NCI-H446 (cell line): Measurements from ENCODE around the gene F2RL2.
A peak's percentile ranks its signal among the peaks of the same experiment; 100 is the strongest.
"Not testable (repeated sequence)": the region's sequence is repeated elsewhere in the genome, so short reads cannot be mapped to it uniquely, and the experiment has no call there.

Experiments
- DNase-seq, 2 experiments: peaks; one replicate each; lab custom pipeline; 2025; lab: John Stamatoyannopoulos, UW

F2RL2 gene

DNA sequence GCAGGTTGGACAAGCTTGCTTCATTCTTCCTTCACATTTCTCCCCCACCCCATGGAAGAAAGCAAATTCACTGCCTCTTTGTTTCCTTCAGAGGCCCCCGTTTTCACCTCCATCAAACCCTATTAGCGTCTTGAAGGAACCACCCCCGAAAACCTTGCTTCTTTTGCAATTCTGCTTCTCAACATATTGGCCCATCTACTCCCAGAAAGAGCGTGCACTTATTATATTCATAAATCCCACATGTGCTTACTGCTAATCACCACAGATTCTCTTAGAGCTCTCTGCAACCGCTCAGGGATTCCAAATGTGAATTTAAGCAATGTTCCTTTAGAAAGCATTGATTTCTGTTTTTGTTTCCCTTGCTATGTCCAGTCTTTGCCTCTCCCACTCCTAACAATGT lies 1.1 kb downstream of the F2RL2 start:
- DNase-seq, result no peak

DNA sequence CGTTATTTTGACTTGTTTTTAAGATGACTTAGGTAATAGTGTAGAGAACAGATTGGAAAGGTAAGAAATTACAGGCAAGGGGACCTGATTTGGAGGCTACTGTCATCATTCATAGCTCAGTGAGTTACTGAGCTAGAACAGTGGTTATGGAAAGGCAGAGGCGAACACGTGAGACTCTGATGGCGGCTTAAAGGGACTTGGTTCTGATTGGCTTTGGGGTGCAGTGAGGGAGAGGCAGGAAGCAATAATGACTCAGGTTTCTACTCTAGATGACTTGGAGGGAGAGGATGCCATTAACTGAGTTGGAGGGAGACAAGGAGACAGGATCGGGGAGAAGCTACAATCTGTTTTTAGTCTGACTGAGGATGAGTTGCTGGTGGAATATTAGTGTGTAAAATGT lies 3.0 kb downstream of the F2RL2 start:
- no peak for DNase-seq

DNA sequence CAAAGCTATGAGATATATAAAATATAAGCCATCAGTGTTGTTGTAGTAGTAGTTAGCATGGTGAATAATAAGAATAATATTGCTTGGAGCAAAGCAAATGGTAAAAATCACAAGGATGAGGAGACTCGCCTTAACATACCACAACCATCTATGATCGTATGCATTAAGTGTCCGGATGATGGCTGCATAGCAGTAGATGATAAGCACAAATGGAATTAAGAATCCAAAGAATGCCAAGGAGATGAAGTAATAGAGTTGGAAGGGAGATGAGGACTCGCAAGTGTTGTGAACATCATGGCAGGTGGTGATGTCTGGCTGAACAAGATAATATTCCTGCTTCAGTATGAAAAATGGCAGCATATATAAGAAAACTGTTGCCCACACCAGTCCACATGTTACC lies 5.5 kb downstream of the F2RL2 start:
- no peak for DNase-seq

DNA sequence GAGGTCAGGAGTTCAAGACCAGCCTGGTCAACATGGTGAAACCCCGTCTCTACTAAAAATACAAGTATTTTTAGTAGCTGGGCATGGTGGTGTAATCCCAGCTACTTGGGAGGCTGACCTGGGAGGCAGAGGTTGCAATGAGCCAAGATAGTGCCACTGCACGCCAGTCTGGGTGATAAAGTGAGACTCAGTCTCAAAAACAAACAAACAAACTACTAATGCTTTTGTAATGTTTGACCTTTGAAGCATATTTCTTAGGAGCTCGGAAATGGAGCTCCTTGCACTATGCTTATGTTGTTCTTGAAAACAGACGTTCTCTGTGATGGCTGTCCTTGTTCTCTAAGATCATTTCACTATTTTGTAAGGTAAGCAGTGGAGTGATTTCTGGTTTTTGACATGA lies 6.0 kb downstream of the F2RL2 start:
- no peak for DNase-seq

DNA sequence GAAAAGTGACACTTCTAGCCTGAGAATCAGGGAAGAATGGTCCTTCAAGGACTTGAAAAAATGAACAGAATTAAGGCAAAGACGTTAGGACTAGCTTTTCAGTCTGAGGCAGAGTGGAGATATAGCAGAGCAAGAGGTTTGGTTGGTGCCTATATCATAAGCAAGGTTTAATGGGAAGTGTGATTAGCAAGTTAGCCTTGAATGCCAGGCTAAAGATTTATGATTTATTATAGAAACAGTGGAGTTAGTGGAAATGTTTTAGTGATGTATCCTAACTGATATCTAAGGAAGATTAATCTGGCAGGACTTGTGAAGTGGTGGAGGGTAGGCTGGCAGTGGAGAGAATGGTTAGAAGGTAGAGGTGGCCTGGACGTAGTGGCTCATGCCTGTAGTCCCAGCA lies 7.0 kb downstream of the F2RL2 start:
- no peak for DNase-seq

DNA sequence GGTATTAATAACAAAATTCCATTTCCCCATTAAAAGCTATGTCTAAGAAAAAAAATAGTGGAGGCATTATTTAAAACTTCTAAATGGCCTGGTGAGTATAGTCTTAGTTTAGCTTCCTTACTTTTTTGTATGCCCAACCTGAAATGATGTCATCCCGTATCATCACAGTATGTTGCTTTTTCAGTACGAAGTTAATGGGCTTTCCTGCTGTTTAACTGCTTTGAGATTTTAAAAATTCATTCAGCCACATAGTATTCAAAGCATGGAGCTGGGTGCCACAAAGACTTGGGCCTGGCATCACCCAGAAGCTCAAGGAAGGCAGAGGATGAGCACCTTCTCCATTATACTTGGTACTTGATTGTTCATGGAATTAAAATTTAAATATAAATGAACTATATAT lies 7.4 kb downstream of the F2RL2 start:
- no peak for DNase-seq

DNA sequence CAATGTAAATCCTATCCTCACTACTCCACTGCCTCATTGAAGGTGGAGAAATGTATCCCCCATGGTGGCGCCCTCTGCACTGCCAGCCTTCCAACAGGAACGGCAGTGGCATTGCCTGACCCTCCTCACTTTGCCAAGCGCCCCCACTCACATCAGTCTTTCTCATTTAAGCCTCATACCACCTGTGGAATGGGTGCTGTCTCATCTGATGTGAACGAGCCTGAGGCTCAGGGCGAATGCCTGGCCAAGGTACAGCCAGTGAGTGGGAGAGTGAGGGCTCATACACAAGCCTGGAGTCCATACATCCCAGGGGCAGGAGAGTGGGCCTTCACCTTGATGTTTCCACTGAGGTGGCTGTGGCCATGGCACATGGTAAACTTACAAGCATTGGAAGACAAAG lies 10.3 kb downstream of the F2RL2 start:
- no peak for DNase-seq

DNA sequence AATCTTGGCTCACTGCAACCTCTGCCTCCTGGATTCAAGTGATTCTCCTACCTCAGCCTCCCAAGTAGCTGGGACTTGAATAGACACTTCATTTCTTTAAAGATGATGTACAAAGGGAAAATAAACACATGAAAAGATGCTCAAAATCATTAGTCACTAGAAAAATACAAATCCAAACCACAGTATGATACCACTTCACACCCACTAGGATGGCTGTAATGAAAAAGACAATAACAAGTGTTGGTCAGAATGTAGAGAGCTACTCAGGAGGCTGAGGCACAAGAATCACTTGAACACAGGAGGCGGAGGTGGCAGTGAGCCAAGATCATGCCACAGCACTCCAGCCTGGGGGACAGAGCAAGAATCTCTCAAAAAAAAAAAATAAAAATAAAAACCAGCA lies 13.0 kb downstream of the F2RL2 start:
- no peak for DNase-seq

DNA sequence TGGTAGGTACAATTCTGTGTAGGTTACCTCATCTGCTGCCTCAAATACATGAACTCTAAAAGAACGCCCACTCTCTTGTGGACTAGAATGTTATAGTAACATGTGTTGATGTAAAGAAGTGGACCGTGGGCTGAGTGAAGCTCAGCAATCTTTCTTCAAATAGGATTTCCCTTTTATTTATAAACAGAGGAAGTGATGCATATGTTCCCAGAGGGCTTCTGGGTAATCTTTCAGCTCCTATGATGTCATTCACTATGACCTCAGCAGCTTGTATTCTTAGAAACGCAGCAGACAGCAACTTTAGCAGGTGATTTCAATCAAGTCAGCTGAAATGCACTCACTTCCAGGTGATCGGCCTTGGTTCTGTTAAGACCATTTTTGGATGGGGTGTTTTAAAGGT lies 14.4 kb downstream of the F2RL2 start:
- no peak for DNase-seq

DNA sequence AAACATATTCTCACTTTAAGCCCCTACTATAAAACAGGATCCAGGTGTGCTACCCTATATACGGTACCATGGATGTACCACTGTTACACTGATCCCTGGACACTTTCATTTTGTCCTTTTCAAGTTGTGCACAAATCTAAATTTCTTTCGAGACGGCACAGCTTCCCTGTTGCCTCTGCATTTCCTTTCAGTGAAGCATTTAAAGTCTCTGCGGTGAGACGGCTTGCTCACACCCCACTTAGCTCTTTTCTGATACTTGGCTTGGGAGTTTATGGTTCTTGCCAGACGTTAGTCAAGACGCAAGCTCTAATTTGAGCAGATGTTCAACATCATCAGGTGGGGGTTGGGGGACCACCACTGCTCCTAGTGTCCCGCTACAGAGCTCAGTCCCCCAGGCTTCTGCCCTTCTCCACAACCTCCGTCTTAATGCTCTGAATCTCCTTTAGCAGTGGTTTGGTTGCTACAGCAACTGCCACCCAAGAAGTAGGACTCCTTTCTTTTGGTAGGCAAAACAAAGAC lies 15.8 kb downstream of the F2RL2 start:
- DNase-seq, result no peak

DNA sequence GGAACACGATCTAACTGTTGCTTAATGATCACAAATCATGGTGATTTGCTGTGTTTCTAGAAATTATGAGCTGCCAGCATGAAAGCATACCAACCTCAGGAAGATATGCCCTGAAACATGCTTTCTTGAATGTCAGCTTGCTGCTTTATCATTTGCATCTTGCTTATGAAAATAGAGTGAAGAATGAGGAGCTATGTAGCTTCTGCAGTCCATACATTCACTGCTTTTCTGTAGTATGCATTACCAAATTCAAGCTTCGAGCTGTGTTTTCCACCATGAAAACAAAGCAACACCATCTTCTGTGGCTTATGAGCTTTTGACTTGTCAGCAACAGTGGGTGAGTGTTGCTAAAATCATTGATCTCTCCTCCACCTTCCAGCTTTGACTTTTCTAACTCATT lies 16.5 kb downstream of the F2RL2 start:
- DNase-seq, result no peak

DNA sequence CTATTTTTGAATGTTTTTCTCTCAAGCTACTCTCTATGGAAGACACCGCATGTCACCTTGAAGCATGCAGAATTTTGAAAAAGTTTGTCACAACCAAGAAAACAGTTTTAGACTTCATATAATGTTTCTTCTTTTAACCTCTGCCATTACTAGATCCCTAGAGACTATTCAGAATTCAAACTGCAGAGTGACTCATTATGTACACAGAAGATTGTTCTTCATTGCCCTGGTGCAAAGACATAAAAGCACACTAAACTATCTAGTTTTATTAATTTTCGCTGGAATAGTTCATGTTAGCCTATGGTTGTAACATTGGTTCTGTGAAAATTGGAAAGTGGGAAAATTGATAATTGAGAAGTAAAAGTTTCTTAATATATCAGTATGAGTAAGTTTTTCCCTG lies 18.4 kb downstream of the F2RL2 start:
- DNase-seq, result no peak

DNA sequence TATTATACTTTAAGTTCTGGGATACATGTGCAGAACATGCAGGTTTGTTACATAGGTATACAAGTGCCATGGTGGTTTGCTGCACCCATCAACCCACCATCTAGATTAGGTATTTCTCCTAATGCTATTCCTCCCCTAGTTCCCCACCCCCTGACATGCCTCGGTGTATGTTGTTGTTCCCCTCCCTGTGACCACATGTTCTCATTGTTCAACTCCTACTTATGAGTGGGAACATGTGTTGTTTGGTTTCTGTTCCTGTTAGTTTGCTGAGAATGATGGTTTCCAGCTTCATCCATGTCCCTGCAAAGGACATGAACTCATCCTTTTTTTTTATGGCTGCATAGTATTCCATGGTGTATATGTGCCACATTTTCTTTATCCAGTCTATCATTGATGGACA lies 19.2 kb downstream of the F2RL2 start:
- not testable (repeated sequence) for DNase-seq

DNA sequence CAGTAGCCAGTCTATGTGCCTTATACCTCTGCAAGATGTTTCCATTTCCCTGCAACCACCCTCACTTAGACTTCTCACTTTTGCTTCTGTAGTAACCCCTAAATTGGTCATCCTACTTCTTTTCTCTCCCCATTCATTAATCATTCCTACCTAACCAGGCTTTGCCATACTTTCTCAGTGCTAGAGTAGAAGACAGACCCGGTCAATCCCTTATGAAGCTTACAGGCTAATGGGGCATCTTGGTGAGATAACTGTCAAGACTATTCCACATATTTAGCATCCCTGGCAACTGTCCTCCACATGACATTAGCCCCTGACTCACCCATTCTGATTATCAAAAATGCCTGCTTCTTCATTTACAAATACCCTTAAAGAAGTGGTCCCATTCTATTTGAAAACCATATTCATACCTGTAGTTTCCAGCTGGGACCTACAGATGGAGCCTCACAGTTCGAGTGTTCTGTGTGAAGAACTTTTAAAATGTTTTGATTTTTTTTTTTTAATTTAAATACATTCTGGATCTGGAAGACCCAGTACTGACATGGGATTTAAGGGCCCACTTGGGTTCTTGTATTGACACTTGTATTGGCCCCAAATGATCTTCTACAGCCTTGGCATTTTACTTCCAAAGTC lies 21.0 kb downstream of the F2RL2 start:
- no peak for DNase-seq

DNA sequence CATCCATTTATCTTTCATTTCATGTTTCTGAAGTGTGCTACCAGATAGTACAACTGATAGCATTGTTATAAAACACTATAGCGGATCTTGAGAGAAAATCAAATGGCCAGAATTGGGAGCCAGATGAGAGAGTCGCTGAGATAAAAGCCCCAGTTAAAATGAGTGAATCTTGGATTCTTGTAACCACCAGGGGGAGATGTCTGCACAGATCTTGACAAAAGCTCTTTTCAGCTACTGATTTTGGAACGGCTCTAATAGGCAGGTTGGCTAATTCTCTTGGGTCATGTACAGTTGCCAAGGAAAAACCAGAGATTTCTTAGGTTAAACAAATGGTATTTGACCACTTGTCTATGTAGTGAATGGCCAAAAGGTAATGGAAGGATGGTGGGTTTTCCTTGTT lies 21.7 kb downstream of the F2RL2 start:
- peak in 1 of 2 experiments; percentile 47 for DNase-seq

DNA sequence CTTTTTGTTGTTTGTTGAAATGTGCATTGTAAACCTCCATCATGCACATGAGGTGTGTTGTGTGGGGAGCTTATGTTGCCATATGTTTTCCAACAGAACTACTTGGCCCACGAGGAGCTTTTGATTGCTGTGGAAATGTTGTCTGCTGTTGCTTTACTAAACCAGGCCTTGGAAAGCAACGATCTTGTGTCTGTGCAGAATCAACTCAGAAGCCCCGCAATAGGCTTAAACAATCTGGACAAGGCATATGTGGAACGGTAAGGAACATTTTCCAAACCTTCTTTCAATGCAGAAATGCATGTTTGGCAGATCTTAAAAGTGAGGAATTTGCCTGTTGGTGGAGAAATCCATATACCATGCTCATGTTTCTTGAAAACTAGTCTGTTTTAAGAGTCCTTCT lies 22.5 kb downstream of the F2RL2 start:
- DNase-seq, result no peak

DNA sequence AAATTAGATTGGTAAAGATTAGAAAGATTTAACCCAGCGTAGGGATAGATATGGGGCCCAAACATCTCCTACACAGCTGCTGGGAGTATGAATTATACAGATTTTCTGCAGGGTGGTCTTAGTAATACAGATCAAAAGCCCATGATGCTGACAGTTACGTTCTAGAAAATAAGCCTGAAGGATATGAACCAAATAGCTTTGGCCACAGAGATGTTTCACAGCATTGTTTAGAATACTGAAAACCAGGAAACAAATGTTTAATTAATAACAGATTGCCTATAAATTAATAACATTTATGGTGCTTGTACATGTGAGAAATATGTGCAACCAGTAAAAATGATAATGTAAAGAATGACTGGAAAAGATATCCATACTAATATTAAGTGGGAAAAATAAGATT lies 24.7 kb downstream of the F2RL2 start:
- no peak for DNase-seq

DNA sequence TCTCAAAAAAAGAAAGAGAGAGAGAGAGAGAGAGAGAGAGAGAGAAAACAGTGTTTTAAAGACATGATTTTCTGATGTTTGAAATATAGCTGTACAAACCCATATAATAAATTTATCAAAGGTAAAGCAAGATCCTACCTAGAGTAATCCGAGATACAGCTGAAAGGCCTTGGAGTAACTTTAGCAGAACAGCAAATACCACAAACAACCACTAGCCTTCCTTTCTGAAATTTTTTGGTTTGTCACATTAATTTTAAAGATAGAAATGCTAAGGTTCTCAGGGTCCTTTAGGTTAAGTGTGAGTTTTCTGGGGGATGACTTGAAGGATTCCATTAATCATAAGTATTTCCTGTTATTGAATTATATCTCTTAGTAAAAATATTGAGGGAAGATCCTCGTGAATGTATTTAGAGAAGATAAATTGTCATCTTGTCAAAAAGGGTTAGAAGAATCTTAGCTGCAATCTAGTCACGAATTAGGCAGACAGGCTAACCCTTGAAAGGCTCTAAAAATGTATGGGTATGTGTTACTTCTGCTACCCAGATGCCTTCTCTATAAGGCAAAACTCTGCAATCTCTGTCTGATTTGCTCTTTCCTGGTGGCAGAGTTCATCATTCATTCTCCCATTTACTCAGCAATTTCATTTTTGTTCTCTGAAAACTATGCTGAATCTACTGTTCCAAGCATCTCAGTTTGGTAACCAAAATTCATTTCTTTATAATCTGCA lies 27.3 kb downstream of the F2RL2 start:
- no peak for DNase-seq

DNA sequence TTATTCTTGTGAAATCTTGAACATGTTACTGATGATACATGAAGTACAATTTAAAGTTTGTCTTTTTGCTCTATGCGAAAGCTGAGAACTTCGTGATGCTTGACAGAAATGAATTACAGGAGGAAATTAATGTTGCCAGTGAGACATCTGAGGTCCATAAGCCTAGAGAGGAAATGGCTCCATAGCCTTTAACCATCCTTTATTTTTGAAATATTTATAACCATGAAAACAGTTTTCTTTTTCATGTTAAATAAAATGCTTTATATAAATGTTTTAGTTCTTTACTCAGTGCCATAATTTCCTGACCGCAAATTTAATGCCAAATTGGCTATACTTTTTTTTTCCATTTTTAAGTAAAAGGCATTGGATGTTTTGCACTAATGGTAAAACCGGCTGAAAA lies 29.1 kb downstream of the F2RL2 start:
- no peak for DNase-seq

DNA sequence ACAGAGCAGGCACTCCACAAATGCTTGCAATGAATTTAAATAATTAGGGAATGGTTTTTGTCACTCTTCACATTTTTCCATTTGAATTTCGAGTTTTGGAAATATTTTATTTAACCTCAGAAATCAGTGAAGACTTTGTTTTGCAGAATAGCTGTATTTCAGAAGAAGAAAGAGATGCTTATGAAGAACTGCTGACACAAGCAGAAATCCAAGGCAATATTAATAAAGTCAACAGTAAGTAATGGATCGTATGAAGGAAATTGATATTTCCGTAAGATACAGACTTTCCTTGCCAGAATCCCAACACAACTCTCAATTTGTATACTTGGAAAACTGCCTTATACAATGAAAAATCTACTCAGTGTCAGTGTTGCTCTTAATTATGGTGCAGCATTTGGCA lies 30.5 kb downstream of the F2RL2 start:
- DNase-seq, result no peak

DNA sequence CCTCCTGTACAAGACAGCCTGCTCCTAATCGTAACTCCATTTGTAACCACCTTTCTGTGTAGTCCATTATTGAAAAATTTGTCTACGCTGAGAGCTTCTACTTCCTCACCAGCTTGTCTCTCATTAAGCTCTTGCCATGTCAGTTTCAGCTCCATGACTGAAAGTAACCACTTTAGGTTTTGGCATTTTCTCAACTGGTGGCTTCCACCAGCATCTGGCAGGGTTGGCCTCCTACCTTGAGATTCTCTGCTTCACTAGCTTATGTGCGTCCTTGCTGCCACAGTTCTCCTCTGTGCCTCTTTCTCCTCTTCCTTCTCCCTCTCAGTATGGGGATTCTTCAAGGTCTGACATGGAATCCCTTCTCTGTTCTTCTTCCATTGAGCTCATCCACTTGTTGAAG lies 31.8 kb downstream of the F2RL2 start:
- no peak for DNase-seq

DNA sequence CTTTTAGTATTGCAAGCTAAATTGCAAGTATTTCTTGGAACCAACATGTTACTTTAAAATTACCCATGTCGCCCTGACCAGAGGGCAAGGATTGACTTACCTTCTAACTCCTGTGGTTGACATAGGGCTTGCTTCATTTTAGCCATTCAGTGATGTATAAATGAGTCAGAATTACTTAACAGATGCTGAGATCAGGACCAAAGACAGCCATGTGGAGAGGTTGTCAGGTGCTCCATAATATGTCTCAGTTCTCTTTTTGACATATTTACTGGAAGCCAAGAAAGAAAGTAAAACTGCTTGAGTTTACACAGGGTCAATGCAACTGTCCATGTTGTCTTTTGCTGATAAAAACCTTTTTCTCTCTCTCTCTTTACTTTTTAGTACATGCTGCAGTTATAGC lies 33.2 kb downstream of the F2RL2 start:
- no peak for DNase-seq

DNA sequence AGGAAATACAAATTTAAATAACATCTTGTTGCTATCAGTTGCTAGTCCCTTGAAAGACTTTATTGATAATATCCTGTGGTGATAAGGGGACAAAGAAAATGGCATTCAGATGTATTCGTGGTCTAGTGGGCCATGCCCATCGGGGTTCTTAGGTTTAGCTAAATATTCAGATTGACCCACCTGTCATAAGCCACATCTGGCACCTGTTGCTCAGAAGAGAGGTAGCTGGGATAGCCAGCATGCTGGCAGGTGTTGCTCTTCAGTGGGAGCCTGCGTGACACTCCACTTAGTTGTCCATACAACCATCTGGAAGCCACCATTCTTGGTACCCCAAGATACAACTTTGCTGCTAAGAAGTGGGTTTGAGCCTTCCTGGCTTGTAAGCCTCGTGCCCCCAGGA lies 36.7 kb downstream of the F2RL2 start:
- DNase-seq, result no peak

DNA sequence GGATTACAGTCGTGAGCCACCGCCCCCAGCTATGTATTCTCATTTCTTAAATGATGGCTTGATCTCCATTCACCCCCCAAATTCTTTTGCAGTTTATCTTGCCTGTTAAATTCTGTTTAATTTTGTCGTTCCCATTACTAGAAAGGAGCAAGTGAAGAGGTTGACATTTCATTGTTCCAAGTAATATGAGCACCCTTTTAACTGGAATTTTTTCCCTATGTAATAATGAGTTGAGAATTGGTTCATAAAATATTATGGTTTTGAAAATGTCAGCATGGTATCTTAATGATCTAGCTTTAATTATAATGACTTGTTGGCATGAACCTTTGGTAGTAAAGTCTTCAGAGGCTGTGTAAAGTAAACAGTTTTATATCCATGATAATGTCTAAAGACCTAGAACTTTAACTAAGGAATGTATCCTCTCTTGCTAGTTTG lies 37.4 kb downstream of the F2RL2 start:
- no peak for DNase-seq
